Endothelial cell of umbilical vein (primary cell): Measurements from ENCODE around the gene FIBCD1. TPM values are rescaled to one million over a fixed set of nuclear protein-coding genes. Genes with fewer than 3 reads are reported as not detected.

Source experiments
- BruUV-seq: library from RNA; stranded (reverse); fragments of 400-500 nt; replicated peaks from 2 replicates; lab custom pipeline; 2021; lab: Mats Ljungman, UMichigan
- CTCF ChIA-PET: fragments of 300-600, 350-600 bp; sonication (Branson Sonifier 250); formaldehyde crosslinking; loops from one replicate; lab custom pipeline; 2021; ENCODE audit warnings: antibody characterized with exemption, inconsistent platforms; lab: Charles Lee
- POLR2A ChIA-PET: fragments of 300-600, 350-600 bp; sonication (Branson Sonifier 250); formaldehyde crosslinking; loops from one replicate; lab custom pipeline; 2021; ENCODE audit warnings: antibody characterized with exemption, inconsistent platforms; lab: Charles Lee
- DNase-seq: peaks from one replicate; pipeline ENCODE4 v3.0.0-alpha.2; 2011; ENCODE audit warnings: low read depth, low spot score
- FAIRE-seq: peaks from 2 replicates; lab custom pipeline; 2011; peaks lifted over from hg19 to GRCh38; lab: Jason Lieb, UNC
- H2AFZ ChIP-seq: 2 replicates; pipeline ENCODE4 v1.6.0; 2012; ENCODE audit warnings: low read depth, low read length, control low read depth, inconsistent platforms
- H3K27ac ChIP-seq: 2 replicates; pipeline ENCODE4 v1.5.1; 2011; ENCODE audit warnings: low read depth, mild to moderate bottlenecking, control low read depth, low read length, moderate library complexity; ENCODE audit not compliant: insufficient read depth
- H3K27me3 ChIP-seq, 2 experiments: 2 replicates each; pipeline versions ENCODE4 v1.6.0 to v1.6.1; 2011; ENCODE audit warnings: low read length in 2 of 2, mixed read lengths in 1 of 2; ENCODE audit not compliant: control insufficient read depth in 2 of 2, insufficient read depth in 2 of 2
- H3K36me3 ChIP-seq, 2 experiments: 2 replicates in 1 of 2; 3 replicates in 1 of 2; pipeline ENCODE4 v1.5.1; 2011; ENCODE audit warnings: low read length in 2 of 2, mild to moderate bottlenecking in 1 of 2, moderate library complexity in 1 of 2; ENCODE audit not compliant: control insufficient read depth in 2 of 2, insufficient read depth in 2 of 2; ENCODE audit errors: extremely low read depth in 1 of 2
- H3K4me1 ChIP-seq: 3 replicates; pipeline ENCODE4 v1.5.1; 2011; ENCODE audit warnings: mild to moderate bottlenecking, low read length; ENCODE audit not compliant: control insufficient read depth, insufficient read depth; ENCODE audit errors: extremely low read depth
- H3K4me2 ChIP-seq: 2 replicates; pipeline ENCODE4 v1.6.1; 2011; ENCODE audit warnings: low read length, control low read depth, mixed read lengths; ENCODE audit not compliant: insufficient read depth
- H3K4me3 ChIP-seq, 3 experiments: fragments of 200-600 bp in 1 of 3; sonication (generic), shearing (Covaris generic) in 1 of 3; replicated peaks in 1 of 3; 2 replicates each; pipeline ENCODE4 v1.5.1; 2011 to 2016; ENCODE audit warnings: control low read depth in 3 of 3, low read length in 3 of 3, mild to moderate bottlenecking in 2 of 3, inconsistent platforms in 1 of 3, low read depth in 1 of 3, moderate library complexity in 1 of 3; ENCODE audit not compliant: insufficient read depth in 1 of 3
- H3K79me2 ChIP-seq: 2 replicates; pipeline ENCODE4 v1.6.0; 2012; ENCODE audit warnings: low read length, inconsistent platforms; ENCODE audit not compliant: control insufficient read depth, insufficient read depth
- H3K9ac ChIP-seq: replicated peaks from 2 replicates; pipeline ENCODE3; 2011; ENCODE audit warnings: low read length, control low read depth; ENCODE audit not compliant: insufficient read depth; ENCODE audit errors: extremely low read depth
- H3K9me1 ChIP-seq: replicated peaks from 3 replicates; pipeline ENCODE4 v1.6.0; 2011; ENCODE audit warnings: mild to moderate bottlenecking, low read length; ENCODE audit not compliant: control insufficient read depth, insufficient read depth; ENCODE audit errors: extremely low read depth
- H3K9me3 ChIP-seq: replicated peaks from 2 replicates; pipeline ENCODE4 v1.5.1; 2012; ENCODE audit warnings: low read length, inconsistent platforms; ENCODE audit not compliant: control insufficient read depth, insufficient read depth
- H4K20me1 ChIP-seq: replicated peaks from 2 replicates; pipeline ENCODE3; 2011; ENCODE audit warnings: mild to moderate bottlenecking, low read length; ENCODE audit not compliant: control insufficient read depth, insufficient read depth; ENCODE audit errors: extremely low read depth
- FOS ChIP-seq: IDR thresholded peaks from 2 replicates; pipeline ENCODE4 v1.6.1; 2011; ENCODE audit warnings: mild to moderate bottlenecking, low read length, moderate library complexity, borderline replicate concordance; ENCODE audit not compliant: insufficient read depth
- GATA2 ChIP-seq: IDR thresholded peaks from 2 replicates; pipeline ENCODE4 v1.7.0; 2011; ENCODE audit warnings: low read depth, mild to moderate bottlenecking, moderate library complexity, mixed read lengths, low read length; ENCODE audit not compliant: insufficient read length, insufficient read depth
- JUN ChIP-seq: IDR thresholded peaks from 2 replicates; pipeline ENCODE4 v1.6.1; 2011; ENCODE audit warnings: borderline replicate concordance, low read depth; ENCODE audit not compliant: insufficient read length, insufficient read depth
- MYC ChIP-seq: IDR thresholded peaks from one replicate; pipeline ENCODE4 v1.6.1; 2011; ENCODE audit warnings: mild to moderate bottlenecking, low read depth, low read length
- POLR2A ChIP-seq: IDR thresholded peaks from 2 replicates; pipeline ENCODE4 v1.6.1; 2012; ENCODE audit warnings: low read depth, mild to moderate bottlenecking, control low read depth, low read length
- POLR2AphosphoS5 ChIP-seq: IDR thresholded peaks from 2 replicates; pipeline ENCODE4 v1.6.1; 2012; ENCODE audit warnings: low read depth, mild to moderate bottlenecking, control low read depth, low read length, moderate library complexity; ENCODE audit not compliant: insufficient read depth
- dilution Hi-C: fragments of 300-500 bp; cut with MboI; formaldehyde crosslinking; loops from one replicate; pipeline ENCODE4 v1.15.0; 2019; ENCODE audit warnings: low sequenced_read_pairs; ENCODE audit not compliant: extremely low pct_ligation_motif_present
- intact Hi-C: fragments of 100-400 bp; cut with micrococcal nuclease; formaldehyde crosslinking; loops from one replicate; pipeline ENCODE4 v1.10.0; 2022
- polyA plus RNA-seq, 4 experiments: library from polyadenylated mRNA; depleted of rRNA in 3 of 4; stranded (reverse) in 3 of 4; unstranded in 1 of 4; fragments of >200 nt; gene quantifications; 2 replicates each; pipeline versions ENCODE4 v1.2.1 to v1.2.3, GENCODE V29; 2011 to 2012; ENCODE audit warnings: missing spikeins in 1 of 4
- total RNA-seq: library from RNA; stranded (reverse); gene quantifications from 2 replicates; pipeline ENCODE4 v1.2.3, GENCODE V29; 2021
- TF ChIP-seq, protein P1 (sequence below): IDR thresholded peaks from 2 replicates; pipeline ENCODE4 v1.6.1; 2011; ENCODE audit not compliant: insufficient read depth, insufficient read length
- TF ChIP-seq, protein P2 (sequence below), 2 donors: IDR thresholded peaks; 1 replicate in 1 of 2; 2 replicates in 1 of 2; pipeline ENCODE4 v1.5.1; 2011; ENCODE audit warnings: low read length in 2 of 2, mild to moderate bottlenecking in 2 of 2, moderate library complexity in 2 of 2, control low read depth in 1 of 2, inconsistent platforms in 1 of 2, low read depth in 1 of 2; ENCODE audit not compliant: insufficient read depth in 1 of 2; ENCODE audit errors: extremely low read depth in 1 of 2

The FIBCD1 gene
- total and polyA plus RNA-seq, 2 donors (not counting 3 experiments of a cell fraction or from before 2014, with no cell fraction given) = 0.14 TPM; not detected in 1

DNA sequence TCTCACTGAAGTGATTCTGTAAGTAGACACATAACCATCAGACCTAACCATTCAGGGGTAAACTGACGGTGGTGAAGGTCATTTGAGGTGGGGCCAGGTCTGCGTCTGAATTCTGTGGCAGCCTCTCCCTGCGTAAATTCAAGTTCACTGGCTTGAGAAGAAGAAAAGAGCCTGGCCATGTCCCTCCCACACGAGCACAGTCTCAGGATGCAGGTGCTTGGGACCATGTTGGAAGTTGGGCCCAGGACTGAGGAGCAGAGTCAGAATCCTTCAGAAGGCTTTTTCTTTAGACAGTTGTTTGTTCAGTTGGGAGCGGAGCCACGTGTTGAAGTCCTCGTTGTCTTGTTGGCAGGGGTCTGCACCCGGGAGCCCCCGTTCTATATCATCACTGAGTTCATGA, 66.5 kb downstream of the FIBCD1 start:
- BruUV-seq = no TSS peak
- H4K20me1 ChIP-seq = no peaks in the 10 kb centered on the region
- H3K9me1 ChIP-seq = no peaks in the 10 kb centered on the region
- ChIA-PET CTCF (interaction anchor here (1.2 to 1.3 kb wide), 3 partner anchors 126 to 174 kb away, joined by 3 to 5 read pairs (median 5); no protein-coding TSS in a partner anchor), POLR2A (no interaction called here)
- H3K4me2 ChIP-seq = no peak overlapping the region
- H2AFZ ChIP-seq = no peak overlapping the region
- intact Hi-C loops = no loop called here
- H3K79me2 ChIP-seq = peaks cover 36% of the 10 kb centered on the region
- FAIRE-seq (no peak), DNase-seq (no peak)
- dilution Hi-C loops = loop anchor here (25.0 kb wide), 1 partner anchor 185 kb away; the partner anchor contains the start of gene EXOSC2
- no peak overlapping the region for H3K4me3 ChIP-seq
- no peak overlapping the region for H3K27ac ChIP-seq
- no peaks in the 10 kb centered on the region for H3K9me3 ChIP-seq
- no peaks in the 10 kb centered on the region for H3K4me1 ChIP-seq
- TF ChIP-seq, protein P1, sequence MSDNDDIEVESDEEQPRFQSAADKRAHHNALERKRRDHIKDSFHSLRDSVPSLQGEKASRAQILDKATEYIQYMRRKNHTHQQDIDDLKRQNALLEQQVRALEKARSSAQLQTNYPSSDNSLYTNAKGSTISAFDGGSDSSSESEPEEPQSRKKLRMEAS = no peak
- TF ChIP-seq JUN = no peak
- TF ChIP-seq POLR2AphosphoS5 = no peak
- no peak for TF ChIP-seq GATA2
- TF ChIP-seq FOS = no peak
- TF ChIP-seq MYC = no peak
- no peak for TF ChIP-seq POLR2A
- TF ChIP-seq, protein P2, sequence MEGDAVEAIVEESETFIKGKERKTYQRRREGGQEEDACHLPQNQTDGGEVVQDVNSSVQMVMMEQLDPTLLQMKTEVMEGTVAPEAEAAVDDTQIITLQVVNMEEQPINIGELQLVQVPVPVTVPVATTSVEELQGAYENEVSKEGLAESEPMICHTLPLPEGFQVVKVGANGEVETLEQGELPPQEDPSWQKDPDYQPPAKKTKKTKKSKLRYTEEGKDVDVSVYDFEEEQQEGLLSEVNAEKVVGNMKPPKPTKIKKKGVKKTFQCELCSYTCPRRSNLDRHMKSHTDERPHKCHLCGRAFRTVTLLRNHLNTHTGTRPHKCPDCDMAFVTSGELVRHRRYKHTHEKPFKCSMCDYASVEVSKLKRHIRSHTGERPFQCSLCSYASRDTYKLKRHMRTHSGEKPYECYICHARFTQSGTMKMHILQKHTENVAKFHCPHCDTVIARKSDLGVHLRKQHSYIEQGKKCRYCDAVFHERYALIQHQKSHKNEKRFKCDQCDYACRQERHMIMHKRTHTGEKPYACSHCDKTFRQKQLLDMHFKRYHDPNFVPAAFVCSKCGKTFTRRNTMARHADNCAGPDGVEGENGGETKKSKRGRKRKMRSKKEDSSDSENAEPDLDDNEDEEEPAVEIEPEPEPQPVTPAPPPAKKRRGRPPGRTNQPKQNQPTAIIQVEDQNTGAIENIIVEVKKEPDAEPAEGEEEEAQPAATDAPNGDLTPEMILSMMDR (IDR thresholded peaks at IDR 0.05; ENCODE audit: extremely low read depth in 1 of 2, insufficient read depth in 1 of 2, low read depth in 1 of 2, low read length in 2 of 2) = no peak
- peaks cover 33 to 51% of the 10 kb centered on the region in 2 experiments for H3K36me3 ChIP-seq
- no peak overlapping the region for H3K9ac ChIP-seq
- no peaks in the 10 kb centered on the region for H3K27me3 ChIP-seq
